HepG2 (cell line): ENCODE data around the gene RABEP2. TPM values are rescaled to one million over a fixed set of nuclear protein-coding genes. Genes with fewer than 3 reads are reported as not detected.

ENCODE experiments used
- AGO2 ChIP-seq: fragments of 200-400 bp; formaldehyde crosslinking; optimal IDR thresholded peaks from 2 replicates; pipeline ENCODE3; 2017; ENCODE audit warnings: mild to moderate bottlenecking, low read depth, low read length, moderate library complexity
- AKAP8 ChIP-seq: sonication (generic); formaldehyde crosslinking; IDR thresholded peaks from 2 replicates; pipeline ENCODE4 v1.5.1; 2020; ENCODE audit warnings: mild to moderate bottlenecking, missing genetic modification reagents
- ARID2 ChIP-seq: sonication (generic); formaldehyde crosslinking; IDR thresholded peaks from 2 replicates; pipeline ENCODE4 v1.8.1; 2022; ENCODE audit warnings: mild to moderate bottlenecking, missing genetic modification reagents, borderline replicate concordance
- CCDC6 ChIP-seq: sonication (generic); formaldehyde crosslinking; IDR thresholded peaks from 2 replicates; pipeline ENCODE4 v1.8.1; 2022; ENCODE audit warnings: mild to moderate bottlenecking, missing genetic modification reagents, moderate library complexity
- HOXA3 ChIP-seq: sonication (generic); formaldehyde crosslinking; IDR thresholded peaks from 2 replicates; pipeline ENCODE4 v1.5.0; 2020; ENCODE audit warnings: missing genetic modification reagents
- ISX ChIP-seq: sonication (generic); formaldehyde crosslinking; conservative IDR thresholded peaks from 2 replicates; pipeline ENCODE4 v1.5.0; 2020; ENCODE audit warnings: missing genetic modification reagents
- MTF1 ChIP-seq: sonication (generic); formaldehyde crosslinking; IDR thresholded peaks from 2 replicates; pipeline ENCODE4 v1.5.0; 2020; ENCODE audit warnings: missing genetic modification reagents
- PPARG ChIP-seq: conservative IDR thresholded peaks from 2 replicates; pipeline ENCODE4 v1.6.1; 2016; ENCODE audit warnings: missing biosample characterization, missing genetic modification reagents
- REST ChIP-seq, 2 experiments: IDR thresholded peaks; 2 replicates each; pipeline ENCODE4 v1.6.1; 2011 to 2012; ENCODE audit warnings: low read length in 2 of 2, borderline replicate concordance in 1 of 2, low read depth in 1 of 2, mild to moderate bottlenecking in 1 of 2, moderate library complexity in 1 of 2
- SNRNP70 ChIP-seq: fragments of 200-400 bp; formaldehyde crosslinking; IDR thresholded peaks from 2 replicates; pipeline ENCODE4 v1.6.1; 2017; ENCODE audit warnings: mild to moderate bottlenecking, low read depth, low read length, moderate library complexity
- ZFX ChIP-seq: sonication (generic); formaldehyde crosslinking; IDR thresholded peaks from 2 replicates; pipeline ENCODE4 v1.4.0; 2020; ENCODE audit warnings: mild to moderate bottlenecking, low read depth, missing genetic modification reagents, moderate library complexity
- ZKSCAN8 ChIP-seq: IDR thresholded peaks from 2 replicates; pipeline ENCODE4 v1.6.1; 2016; ENCODE audit warnings: borderline replicate concordance, missing genetic modification reagents, missing compliant biosample characterization
- ZNF138 ChIP-seq: sonication (generic); formaldehyde crosslinking; IDR thresholded peaks from 2 replicates; pipeline ENCODE4 v1.5.0; 2020; ENCODE audit warnings: mild to moderate bottlenecking, low read depth, missing genetic modification reagents
- ZNF18 ChIP-seq: sonication (generic); formaldehyde crosslinking; IDR thresholded peaks from 2 replicates; pipeline ENCODE4 v1.8.0; 2022; ENCODE audit warnings: mild to moderate bottlenecking, missing genetic modification reagents; ENCODE audit not compliant: insufficient replicate concordance
- ZNF263 ChIP-seq: sonication (generic); formaldehyde crosslinking; IDR thresholded peaks from 2 replicates; pipeline ENCODE4 v1.4.0; 2020; ENCODE audit warnings: missing genetic modification reagents
- ZNF317 ChIP-seq: sonication (generic); formaldehyde crosslinking; IDR thresholded peaks from 2 replicates; pipeline ENCODE4 v1.5.0; 2020; ENCODE audit warnings: mild to moderate bottlenecking, missing genetic modification reagents
- ZNF432 ChIP-seq: sonication (generic); formaldehyde crosslinking; IDR thresholded peaks from 2 replicates; pipeline ENCODE4 v1.5.0; 2020; ENCODE audit warnings: missing genetic modification reagents, mild to moderate bottlenecking, borderline replicate concordance
- ZNF569 ChIP-seq: sonication (generic); formaldehyde crosslinking; IDR thresholded peaks from 2 replicates; pipeline ENCODE4 v1.5.0; 2020; ENCODE audit warnings: mild to moderate bottlenecking, missing genetic modification reagents, moderate library complexity, borderline replicate concordance
- ZXDC ChIP-seq: sonication (generic); formaldehyde crosslinking; IDR thresholded peaks from 2 replicates; pipeline ENCODE4 v1.5.0; 2020; ENCODE audit warnings: mild to moderate bottlenecking, missing genetic modification reagents
- polyA plus RNA-seq, 8 experiments: library from polyadenylated mRNA; depleted of rRNA in 3 of 8; stranded (reverse) in 7 of 8; unstranded in 1 of 8; fragments of >200 nt; fragmentation: Illumina TruSeq in 4 of 8; extraction: Trizol in 4 of 8; gene quantifications; 2 replicates each; pipeline versions ENCODE4 v1.2.1 to v1.2.3, GENCODE V29; 2011 to 2016; ENCODE audit warnings: low read depth in 4 of 8, missing spikeins in 1 of 8, mixed read lengths in 1 of 8; ENCODE audit not compliant: insufficient read depth in 1 of 8
- total RNA-seq, 5 experiments: library from RNA; depleted of rRNA; stranded (reverse); fragments of >200 nt; fragmentation: Illumina TruSeq; extraction: Trizol; gene quantifications; 2 replicates each; pipeline ENCODE4 v1.2.3, GENCODE V29; 2016; ENCODE audit warnings: low read depth in 1 of 5

RABEP2 gene
- total and polyA plus RNA-seq, 2 of the 13 experiments (the other 11 are each of a cell fraction or from before 2014, with no cell fraction given), result 10.8 to 18.4 TPM

GRCh38 chr16:28935924-28936783, 11.1 kb upstream of the RABEP2 start (continued):
- no peak for TF ChIP-seq ZNF138 (CRISPR knock-in tag)
- TF ChIP-seq ZXDC (CRISPR knock-in tag), result no peak
- no peak for TF ChIP-seq AGO2
- no peak for TF ChIP-seq ZNF432
- TF ChIP-seq CCDC6 (CRISPR knock-in tag), result no peak
- no peak; the same call in 1 of the 2 replicates for TF ChIP-seq HOXA3 (CRISPR knock-in tag)
- no peak for TF ChIP-seq MTF1 (CRISPR knock-in tag)
- TF ChIP-seq AKAP8 (CRISPR knock-in tag), result peak; percentile 22; the same call in 1 of the 2 replicates
- peak; percentile 33; the same call in 1 of the 2 replicates for TF ChIP-seq ZNF263 (CRISPR knock-in tag)
- TF ChIP-seq SNRNP70, result no peak
- TF ChIP-seq ZKSCAN8 (CRISPR knock-in tag), result no peak
- TF ChIP-seq PPARG (CRISPR knock-in tag), result no peak; the same call in 1 of the 2 replicates
- peak; percentile 69; the same call in 1 of the 2 replicates for TF ChIP-seq ZFX (CRISPR knock-in tag)
- TF ChIP-seq ISX (CRISPR knock-in tag), result no peak
- no peak for TF ChIP-seq ARID2 (CRISPR knock-in tag)
- TF ChIP-seq REST (IDR thresholded peaks at IDR 0.05; ENCODE audit: borderline replicate concordance in 1 of 2, low read depth in 1 of 2, low read length in 2 of 2), result no peak
- TF ChIP-seq ZNF317, result no peak
- TF ChIP-seq ZNF18 (CRISPR knock-in tag), result no peak
- no peak for TF ChIP-seq ZNF569 (CRISPR knock-in tag)
